HepG2 (cell line): ENCODE data around the gene ZCCHC9. TPM values are rescaled to one million over a fixed set of nuclear protein-coding genes. Genes with fewer than 3 reads are reported as not detected.
"Not testable (repeated sequence)": the region's sequence is repeated elsewhere in the genome, so short reads cannot be mapped to it uniquely, and the experiment has no call there.

Experiments used
- ATAC-seq: fragments of 200-7000 bp; cut with Tn5 transposase; 3 replicates; pipeline ENCODE4 v1.9.1; 2020; ENCODE audit warnings: mild to moderate bottlenecking, moderate library complexity
- BruUV-seq: library from RNA; stranded (reverse); fragments of 400-500 nt; replicated peaks from 2 replicates; lab custom pipeline; 2021; lab: Mats Ljungman, UMichigan
- CTCF ChIA-PET: fragments of 300-600 bp; formaldehyde crosslinking; extraction: SDS; loops from one replicate; lab custom pipeline; 2021; ENCODE audit warnings: low total read pairs, inconsistent platforms, low intra/inter-chr PET ratio; lab: Yijun Ruan, JAX
- POLR2A ChIA-PET: fragments of 350-600 bp; sonication (Branson Sonifier 250); formaldehyde crosslinking; loops from one replicate; lab custom pipeline; 2020; ENCODE audit warnings: antibody characterized with exemption, inconsistent platforms; lab: Yijun Ruan, JAX
- DNase-seq: peaks from one replicate; pipeline ENCODE4 v3.0.0-alpha.2; 2015; ENCODE audit warnings: low spot score
- FAIRE-seq: peaks from 3 replicates; lab custom pipeline; 2011; peaks lifted over from hg19 to GRCh38; lab: Jason Lieb, UNC
- H2AFZ ChIP-seq: one replicate; pipeline ENCODE4 v1.6.1; 2011; ENCODE audit warnings: low read length, inconsistent platforms
- H3K27ac ChIP-seq: fragments of 300-600 bp; 3 replicates; pipeline ENCODE4 v1.8.0; 2011; ENCODE audit warnings: mixed run types, mild to moderate bottlenecking, mixed read lengths, low read length, inconsistent platforms; ENCODE audit not compliant: insufficient read depth; ENCODE audit errors: extremely low read length
- H3K27me3 ChIP-seq, 2 experiments: fragments of 200-600 bp in 1 of 2; 2 replicates in 1 of 2; 3 replicates in 1 of 2; pipeline versions ENCODE4 v1.6.0 to v1.8.0; 2011; ENCODE audit warnings: low read length in 2 of 2, mild to moderate bottlenecking in 2 of 2, moderate library complexity in 2 of 2, inconsistent platforms in 1 of 2; ENCODE audit not compliant: insufficient read depth in 2 of 2, control insufficient read depth in 1 of 2
- H3K36me3 ChIP-seq, 2 experiments: fragments of 200-600 bp in 1 of 2; replicated peaks in 1 of 2; 2 replicates in 1 of 2; 3 replicates in 1 of 2; pipeline versions ENCODE4 v1.5.1 to v1.8.0; 2011; ENCODE audit warnings: low read length in 2 of 2, inconsistent platforms in 1 of 2; ENCODE audit not compliant: insufficient read depth in 2 of 2, control insufficient read depth in 1 of 2
- H3K4me1 ChIP-seq: 2 replicates; pipeline ENCODE4 v1.5.1; 2012; ENCODE audit warnings: low read length, inconsistent platforms; ENCODE audit not compliant: insufficient read depth
- H3K4me2 ChIP-seq: 2 replicates; pipeline ENCODE4 v1.6.0; 2011; ENCODE audit warnings: low read depth, low read length, inconsistent platforms
- H3K4me3 ChIP-seq, 3 experiments: fragments of 200-600 bp in 1 of 3; sonication (generic), shearing (Covaris generic) in 1 of 3; replicated peaks in 1 of 3; 2 replicates each; pipeline ENCODE4 v1.5.1; 2011 to 2016; ENCODE audit warnings: low read length in 3 of 3, inconsistent platforms in 2 of 3, low read depth in 2 of 3, mild to moderate bottlenecking in 2 of 3, control low read depth in 1 of 3, mixed read lengths in 1 of 3; ENCODE audit not compliant: insufficient read depth in 1 of 3
- H3K79me2 ChIP-seq: one replicate; pipeline ENCODE4 v1.6.1; 2011; ENCODE audit warnings: low read length, inconsistent platforms; ENCODE audit not compliant: insufficient read depth
- H3K9ac ChIP-seq: 2 replicates; pipeline ENCODE4 v1.6.0; 2011; ENCODE audit warnings: mild to moderate bottlenecking, low read depth, low read length, inconsistent platforms; ENCODE audit not compliant: insufficient read depth
- H3K9me3 ChIP-seq: 2 replicates; pipeline ENCODE4 v1.5.1; 2012; ENCODE audit warnings: mild to moderate bottlenecking, low read length
- H4K20me1 ChIP-seq: 2 replicates; pipeline ENCODE4 v1.6.0; 2011; ENCODE audit warnings: inconsistent platforms, mild to moderate bottlenecking, low read length, moderate library complexity; ENCODE audit not compliant: insufficient read depth
- CBFB ChIP-seq: sonication (generic); formaldehyde crosslinking; IDR thresholded peaks from 2 replicates; pipeline ENCODE4 v1.4.0; 2020; ENCODE audit warnings: missing genetic modification reagents
- ZNF431 ChIP-seq: sonication (generic); formaldehyde crosslinking; IDR thresholded peaks from 2 replicates; pipeline ENCODE4 v1.9.0; 2022; ENCODE audit warnings: missing genetic modification reagents, low read depth, mild to moderate bottlenecking, borderline replicate concordance
- ZNF629 ChIP-seq: sonication (generic); formaldehyde crosslinking; conservative IDR thresholded peaks from 2 replicates; pipeline ENCODE4 v1.5.0; 2020; ENCODE audit warnings: missing genetic modification reagents
- WGBS: methylation state at CpG from one replicate; pipeline ENCODE4 v1.1.6; 2017; ENCODE audit warnings: low lambda C conversion rate; 5-methylcytosine and 5-hydroxymethylcytosine counted together
- in situ Hi-C: cut with HindIII; loops from 2 replicates; pipeline ENCODE4 v1.10.0; 2017; ENCODE audit warnings: low pct_unique_long_range_greater_than_20kb; ENCODE audit not compliant: extremely low pct_ligation_motif_present
- intact Hi-C: fragments of 100-400 bp; cut with micrococcal nuclease; formaldehyde crosslinking; loops from one replicate; pipeline ENCODE4 v1.10.0; 2022; ENCODE audit not compliant: unreplicated experiment
- polyA plus RNA-seq, 8 experiments: library from polyadenylated mRNA; depleted of rRNA in 3 of 8; stranded (reverse) in 7 of 8; unstranded in 1 of 8; fragments of >200 nt; fragmentation: Illumina TruSeq in 4 of 8; extraction: Trizol in 4 of 8; gene quantifications; 2 replicates each; pipeline versions ENCODE4 v1.2.1 to v1.2.3, GENCODE V29; 2011 to 2016; ENCODE audit warnings: low read depth in 4 of 8, missing spikeins in 1 of 8, mixed read lengths in 1 of 8; ENCODE audit not compliant: insufficient read depth in 1 of 8
- total RNA-seq, 5 experiments: library from RNA; depleted of rRNA; stranded (reverse); fragments of >200 nt; fragmentation: Illumina TruSeq; extraction: Trizol; gene quantifications; 2 replicates each; pipeline ENCODE4 v1.2.3, GENCODE V29; 2016; ENCODE audit warnings: low read depth in 1 of 5
- TF ChIP-seq, protein P1 (sequence below): sonication (generic); formaldehyde crosslinking; IDR thresholded peaks from 2 replicates; pipeline ENCODE4 v1.8.1; 2022; ENCODE audit warnings: mild to moderate bottlenecking, missing genetic modification reagents

ZCCHC9 gene
- total and polyA plus RNA-seq, 2 of the 13 experiments (the other 11 are each of a cell fraction or from before 2014, with no cell fraction given) = 28.7 to 52.5 TPM

DNA sequence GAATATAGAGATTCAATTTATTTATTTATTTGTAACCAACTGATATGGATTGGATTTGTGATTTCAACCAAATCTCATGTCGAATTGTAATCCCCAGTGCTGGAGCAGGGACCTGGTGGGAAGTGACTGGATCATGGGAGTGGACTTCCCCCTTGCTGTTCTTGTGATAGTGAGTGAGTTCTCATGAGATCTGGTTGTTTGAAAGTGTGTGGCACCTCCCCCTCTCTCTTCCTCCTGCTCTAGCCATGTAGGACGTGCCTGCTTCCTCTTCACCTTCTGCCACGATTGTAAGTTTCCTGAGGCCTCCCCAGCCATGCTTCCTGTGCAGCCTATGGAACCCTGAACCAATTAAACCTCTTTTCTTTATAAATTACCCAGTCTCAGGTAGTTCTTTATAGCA is 36.8 kb downstream of the ZCCHC9 start:
- H3K27me3 ChIP-seq, FAIRE-seq, H3K9ac ChIP-seq, H3K4me3 ChIP-seq, H3K4me2 ChIP-seq, in situ Hi-C loops, BruUV-seq, H3K9me3 ChIP-seq, DNase-seq, ATAC-seq, H3K36me3 ChIP-seq, POLR2A ChIA-PET, H2AFZ ChIP-seq, H3K4me1 ChIP-seq, CTCF ChIA-PET, H4K20me1 ChIP-seq, H3K79me2 ChIP-seq, intact Hi-C loops, H3K27ac ChIP-seq: not testable (repeated sequence)
- peak; percentile 93 for TF ChIP-seq ZNF431 (CRISPR knock-in tag)
- 33% methylated on average over 3 of the region's 3 CpGs for WGBS

DNA sequence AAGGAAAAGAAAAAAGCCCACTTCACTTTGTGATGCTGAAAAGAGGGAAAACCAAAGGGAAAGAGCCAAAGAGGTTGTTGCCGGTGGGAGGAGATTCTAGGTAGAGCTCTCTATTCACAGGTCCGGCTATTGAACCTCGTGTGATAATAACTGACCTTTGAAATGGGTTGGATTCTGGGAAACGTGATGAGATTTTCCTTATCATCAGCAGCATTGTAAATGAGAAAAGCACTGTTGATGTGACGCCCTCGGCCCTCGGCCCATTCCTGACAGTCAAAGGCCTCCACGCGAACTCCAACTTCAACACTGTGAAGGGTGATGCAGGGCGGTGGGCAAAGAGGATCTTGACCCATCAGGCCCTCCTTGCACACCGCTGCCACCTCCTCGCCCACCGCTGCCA is 43.3 kb downstream of the ZCCHC9 start:
- in situ Hi-C loops (no loop called here), intact Hi-C loops (no loop called here)
- TF ChIP-seq ZNF629 (CRISPR knock-in tag) (0 out of 2 replicates have a peak, but pooled peaks have one; percentile 13), CBFB (CRISPR knock-in tag) (no peak)
- TF ChIP-seq, protein P1, sequence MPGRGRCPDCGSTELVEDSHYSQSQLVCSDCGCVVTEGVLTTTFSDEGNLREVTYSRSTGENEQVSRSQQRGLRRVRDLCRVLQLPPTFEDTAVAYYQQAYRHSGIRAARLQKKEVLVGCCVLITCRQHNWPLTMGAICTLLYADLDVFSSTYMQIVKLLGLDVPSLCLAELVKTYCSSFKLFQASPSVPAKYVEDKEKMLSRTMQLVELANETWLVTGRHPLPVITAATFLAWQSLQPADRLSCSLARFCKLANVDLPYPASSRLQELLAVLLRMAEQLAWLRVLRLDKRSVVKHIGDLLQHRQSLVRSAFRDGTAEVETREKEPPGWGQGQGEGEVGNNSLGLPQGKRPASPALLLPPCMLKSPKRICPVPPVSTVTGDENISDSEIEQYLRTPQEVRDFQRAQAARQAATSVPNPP (CRISPR knock-in tag) = no peak
- no peak for ATAC-seq
- Histone ChIP-seq H3K4me3 (no peak overlapping the region), H3K79me2 (no peaks in the 10 kb centered on the region), H3K27ac (no peak overlapping the region), H3K4me2 (no peak overlapping the region), H3K36me3 (no peaks in the 10 kb centered on the region), H3K27me3 (no peaks in the 10 kb centered on the region), H3K4me1 (peaks cover 7% of the 10 kb centered on the region), H3K9me3 (no peaks in the 10 kb centered on the region), H4K20me1 (no peaks in the 10 kb centered on the region), H2AFZ (no peak overlapping the region), H3K9ac (no peak overlapping the region)
- no TSS peak for BruUV-seq
- no peak for DNase-seq
- 53% methylated on average over 12 of the region's 13 CpGs for WGBS
- ChIA-PET POLR2A (no interaction called here), CTCF (no interaction called here)
- FAIRE-seq = no peak
